Measurements from ENCODE around the gene RMI1.
A peak's percentile ranks its signal among the peaks of the same experiment; 100 is the strongest.

RMI1 gene

GRCh38 chr9:83971485-83971884 is 9.1 kb upstream of the RMI1 start:
- no peak for DNase-seq

GRCh38 chr9:83972286-83972685 is 8.3 kb upstream of the RMI1 start:
- no peak for DNase-seq

DNA sequence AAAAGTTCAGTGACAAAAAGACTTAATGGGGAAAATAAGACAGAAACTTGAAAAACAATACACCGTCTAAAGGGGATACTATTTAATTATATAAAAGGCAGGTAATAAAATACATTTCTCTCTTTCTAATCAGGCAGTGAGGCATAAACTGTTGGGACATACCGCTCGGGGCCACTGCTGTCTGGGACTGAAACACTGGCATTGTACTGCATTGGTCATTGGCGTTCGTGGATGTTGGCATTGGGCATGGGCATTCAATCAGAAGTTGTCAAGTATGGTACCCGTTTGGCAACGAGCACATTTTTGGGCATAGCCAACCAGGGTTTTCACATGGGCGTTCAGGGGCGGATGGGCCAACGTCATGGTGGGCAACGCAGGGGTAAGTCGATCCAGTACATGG is 5.3 kb upstream of the RMI1 start:
- DNase-seq = no peak

GRCh38 chr9:83976372-83976771 is 4.2 kb upstream of the RMI1 start:
- DNase-seq = no peak

GRCh38 chr9:83977196-83977595 is 3.4 kb upstream of the RMI1 start:
- no peak for DNase-seq

DNA sequence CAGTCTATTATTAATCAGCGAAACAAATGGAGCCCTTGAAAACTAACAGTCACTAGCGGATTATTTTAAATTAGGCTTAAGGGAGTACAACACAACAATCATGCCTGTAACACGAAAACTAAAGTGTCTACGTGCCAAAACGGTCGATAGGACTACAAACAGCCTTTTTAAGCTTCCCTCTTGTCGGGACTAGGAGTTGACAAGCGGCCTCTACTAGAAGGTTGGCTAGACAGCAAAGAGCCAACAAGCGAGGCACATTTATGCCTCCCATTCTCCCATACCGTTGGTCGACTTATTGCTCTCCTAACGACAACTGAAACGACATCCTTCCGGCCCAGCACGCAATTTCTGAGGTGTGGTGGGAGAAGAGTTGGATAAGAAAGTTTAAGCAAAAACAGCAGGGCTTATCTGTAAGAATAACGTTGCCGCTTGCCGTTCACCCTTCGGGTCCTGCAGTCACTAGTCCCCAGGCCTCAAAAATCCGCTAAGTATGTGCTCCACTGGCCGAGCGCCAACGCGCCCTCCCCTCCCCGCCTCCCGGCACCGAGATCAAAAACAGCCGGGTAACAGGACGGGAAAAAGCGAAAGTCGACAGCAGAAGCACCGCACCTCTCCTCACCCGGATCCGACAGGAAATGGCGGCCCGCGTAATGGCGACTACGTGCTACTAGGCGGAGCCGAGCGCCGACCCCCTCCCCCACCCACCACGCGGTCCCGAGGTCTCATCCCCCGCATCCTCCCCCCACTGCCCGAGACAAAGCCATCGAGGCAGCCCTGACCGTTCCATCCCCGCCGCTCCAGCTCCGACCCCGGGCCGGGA is 1.4 kb upstream of the RMI1 start:
- DNase-seq = peak; percentile 37

DNA sequence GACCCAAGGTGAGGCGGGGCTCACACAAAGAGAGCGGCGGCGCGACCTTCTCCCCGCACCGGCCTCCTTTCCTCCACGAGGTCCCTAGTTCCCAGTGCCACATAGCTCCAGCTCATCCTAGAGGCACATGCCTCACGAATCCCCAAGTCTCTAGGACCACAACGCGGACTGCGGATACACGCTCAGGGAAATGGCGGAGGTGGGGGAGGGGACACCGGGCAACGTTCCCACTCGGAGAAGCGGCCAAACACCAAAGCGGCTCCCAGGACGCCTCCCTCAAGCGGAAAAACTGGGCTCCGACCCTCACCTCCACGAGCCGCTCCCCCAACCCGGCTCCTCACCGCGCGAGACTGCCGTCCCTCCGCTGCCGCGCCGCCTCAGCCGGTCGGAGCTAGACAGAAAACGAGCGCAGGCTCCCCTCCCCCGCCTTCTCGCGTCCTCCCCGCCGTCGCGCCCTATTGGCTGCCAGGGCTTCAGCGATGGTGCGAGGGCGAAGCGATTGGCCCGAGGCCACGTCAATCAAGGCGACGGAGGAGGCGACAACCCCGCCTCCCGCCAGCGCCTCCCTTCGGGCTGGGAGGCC is 702 bp upstream of the RMI1 start, which contains the start of gene HNRNPK:
Gene HNRNPK, minus strand, starts transcription at position 404 of the 583 bp plus-strand sequence. CDS start 1,963 bp downstream, outside the sequence.
- peak; percentile 82 for DNase-seq

DNA sequence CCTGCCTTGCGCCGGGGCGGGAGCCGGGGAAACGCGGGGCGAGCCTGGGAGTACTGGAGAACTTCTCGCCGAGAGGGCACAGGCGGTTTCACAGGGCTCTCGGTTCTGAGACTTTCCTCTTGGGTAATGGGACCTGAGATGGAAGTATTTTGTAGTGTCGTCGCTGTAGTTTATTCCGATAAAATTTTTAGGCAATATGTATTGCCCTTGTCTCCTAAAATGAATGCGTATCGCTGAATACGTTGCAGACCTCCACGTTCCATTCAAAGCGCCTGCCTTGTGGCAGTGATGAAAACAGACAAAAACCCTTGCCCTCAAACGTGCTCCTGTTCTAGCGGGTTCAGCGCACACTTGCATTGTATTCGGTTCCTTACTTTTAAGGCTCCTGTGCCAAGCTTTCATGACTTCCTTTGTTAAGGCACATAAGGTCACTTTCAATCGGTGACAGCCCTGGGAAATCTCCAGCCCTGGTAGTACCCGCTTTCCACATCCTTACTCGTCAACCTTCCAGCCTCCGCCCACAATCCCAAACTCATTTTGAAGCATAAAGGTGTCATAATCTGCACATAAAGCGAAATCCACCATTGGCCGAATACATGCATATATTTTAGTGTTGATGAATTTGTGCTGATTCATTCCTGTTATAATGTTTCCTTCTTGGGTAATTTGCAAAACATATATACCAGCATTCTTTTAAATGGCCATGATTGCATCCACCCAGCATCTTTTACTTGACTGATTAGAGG is 694 bp downstream of the RMI1 start:
- peak; percentile 15 for DNase-seq

- DNase-seq = peak; percentile 8
These were observed 5.6 kb downstream of the RMI1 start for GRCh38 chr9:83986195-83986594.

DNA sequence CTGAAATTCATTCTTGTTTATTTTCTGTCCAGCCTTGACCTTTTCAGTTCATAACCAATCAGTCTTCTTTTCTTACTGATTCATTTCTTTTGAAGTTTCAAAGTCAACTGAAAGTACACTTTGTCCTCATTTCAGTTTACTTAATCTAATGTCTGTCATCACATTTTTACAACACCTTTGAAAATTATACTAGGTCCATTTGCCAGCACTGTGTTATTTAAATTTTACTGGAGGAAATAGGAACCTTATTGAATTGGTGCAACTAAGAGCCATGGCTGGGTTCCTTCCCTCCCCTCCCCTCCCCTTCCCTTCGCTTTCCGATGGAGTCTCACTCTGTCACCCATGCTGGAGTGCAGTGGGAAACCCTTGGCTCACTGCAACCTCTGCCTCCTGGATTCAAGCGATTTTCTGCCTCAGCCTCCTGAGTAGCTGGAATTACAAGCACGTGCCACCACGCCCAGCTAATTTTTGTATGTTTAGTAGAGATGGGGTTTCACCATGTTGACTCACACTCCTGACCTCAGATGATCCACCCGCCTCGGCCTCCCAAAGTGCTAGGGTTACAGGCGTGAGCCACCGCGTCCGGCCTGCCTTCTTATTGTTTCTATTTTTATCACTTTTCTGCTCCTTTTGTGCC is 6.3 kb downstream of the RMI1 start:
- no peak for DNase-seq

- no peak for DNase-seq
These were observed 6.8 kb downstream of the RMI1 start for GRCh38 chr9:83987402-83987791.

DNA sequence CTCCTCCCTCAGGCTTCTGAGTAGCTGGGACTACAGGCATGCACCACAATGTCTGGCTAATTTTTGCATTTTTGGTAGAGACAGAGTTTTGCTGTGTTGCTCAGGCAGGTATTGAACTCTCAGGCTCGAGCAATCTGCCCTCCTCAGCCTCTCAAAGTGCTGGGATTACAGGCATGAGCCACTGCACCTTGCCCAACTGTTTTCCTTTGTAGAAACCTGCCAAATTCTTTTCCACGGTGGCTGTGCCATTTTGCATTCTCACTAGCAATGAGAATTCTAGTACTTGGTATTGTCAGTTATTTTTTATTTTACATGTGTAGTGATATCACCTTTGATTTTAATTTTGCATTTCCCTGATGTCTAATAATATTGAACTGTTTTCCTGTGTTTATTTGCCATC is 7.8 kb downstream of the RMI1 start:
- no peak for DNase-seq

DNA sequence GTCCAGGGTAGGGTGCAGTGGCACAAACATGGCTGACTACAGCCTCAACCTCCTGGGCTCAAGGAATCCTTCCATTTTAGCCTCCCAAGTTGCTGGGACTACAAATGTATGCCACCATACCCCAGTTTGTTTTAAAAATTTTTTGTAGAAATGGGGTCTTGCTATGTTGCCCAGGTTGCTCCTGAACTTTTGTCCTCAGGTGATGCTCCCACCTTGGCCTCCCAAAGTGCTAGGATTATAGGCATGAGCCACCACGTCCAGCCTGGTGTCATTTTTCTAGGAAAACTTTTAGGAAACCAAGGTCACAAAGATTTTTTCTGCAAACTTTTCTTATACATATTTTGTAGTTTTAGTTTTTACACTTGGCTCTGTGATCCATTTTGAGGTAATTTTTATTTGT is 10.8 kb downstream of the RMI1 start:
- DNase-seq = no peak

DNA sequence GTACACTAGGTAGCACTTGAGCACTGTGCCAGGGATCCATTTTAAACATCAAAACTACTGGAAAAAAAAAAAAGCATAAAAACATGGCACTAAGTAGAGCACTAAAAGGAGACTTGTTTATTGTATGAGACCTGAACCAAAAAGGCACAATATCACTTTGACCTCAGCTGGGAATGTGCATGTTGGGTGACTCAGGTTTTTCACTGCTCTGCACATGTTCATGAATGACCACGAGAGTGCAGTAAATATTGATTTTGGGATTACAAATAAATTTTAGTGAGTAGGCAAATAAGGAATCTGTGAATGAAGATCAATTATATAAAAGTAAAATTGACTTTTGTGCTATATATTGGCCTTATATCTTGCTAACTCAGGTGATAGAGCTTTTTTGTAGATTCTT is 11.8 kb downstream of the RMI1 start:
- DNase-seq = no peak

- no peak for DNase-seq
These were observed 12.3 kb downstream of the RMI1 start for GRCh38 chr9:83992901-83993300.

DNA sequence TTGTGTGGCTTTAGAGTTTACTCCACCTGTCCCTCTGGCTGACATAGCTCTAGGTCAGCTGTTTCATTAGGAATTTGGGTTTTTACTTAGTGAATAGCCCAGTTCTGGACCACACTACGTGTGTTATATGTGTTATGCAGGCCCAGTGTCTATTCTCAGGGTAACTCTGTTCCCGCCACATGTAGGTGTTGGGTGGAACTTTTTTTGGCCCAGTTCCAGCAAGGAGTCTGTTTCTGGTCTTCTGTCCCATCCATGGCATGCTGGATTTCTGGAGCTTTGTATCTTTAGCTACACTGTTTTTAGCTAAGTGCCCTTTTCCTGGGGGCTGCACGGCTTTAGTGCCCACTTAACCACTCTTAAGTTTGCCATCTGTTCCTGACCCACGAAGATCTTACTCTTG is 15.5 kb downstream of the RMI1 start:
- DNase-seq = no peak

- no peak for DNase-seq
These were observed 18.7 kb downstream of the RMI1 start for GRCh38 chr9:83999141-83999918.

DNA sequence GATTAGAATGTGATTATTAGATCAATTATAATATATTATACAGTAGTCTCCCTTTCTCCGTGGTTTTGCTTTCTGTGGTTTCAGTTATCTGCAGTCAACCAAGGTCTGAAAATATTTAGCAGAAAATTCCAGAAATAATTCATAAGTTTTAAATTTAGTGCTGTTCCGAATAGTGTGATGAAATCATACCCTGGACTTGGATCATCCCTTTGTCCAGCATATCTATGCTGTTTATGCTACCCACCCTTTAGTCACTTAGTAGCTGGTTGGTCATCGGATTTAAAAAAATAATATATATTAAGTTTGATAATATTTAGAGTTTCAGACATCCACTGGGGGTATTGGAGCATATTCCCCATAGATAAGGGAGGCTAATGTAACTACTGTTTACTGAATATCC is 19.6 kb downstream of the RMI1 start:
- DNase-seq = no peak

GRCh38 chr9:84001621-84002020 is 21.0 kb downstream of the RMI1 start:
- DNase-seq = peak; percentile 70

DNA sequence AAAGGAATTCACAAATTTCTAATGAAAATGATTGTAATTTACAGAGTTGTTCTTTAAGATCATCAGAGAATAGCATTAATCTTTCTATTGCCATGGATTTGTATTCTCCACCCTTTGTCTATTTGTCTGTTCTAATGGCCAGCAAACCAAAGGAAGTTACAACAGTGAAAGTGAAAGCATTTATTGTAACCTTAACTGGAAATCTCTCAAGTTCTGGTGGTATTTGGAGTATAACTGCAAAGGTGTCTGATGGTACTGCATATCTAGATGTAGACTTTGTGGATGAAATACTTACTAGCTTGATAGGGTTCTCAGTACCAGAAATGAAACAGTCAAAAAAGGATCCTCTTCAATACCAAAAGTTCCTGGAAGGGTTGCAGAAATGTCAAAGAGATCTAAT is 21.7 kb downstream of the RMI1 start:
- DNase-seq = no peak

GRCh38 chr9:84003246-84003645 is 22.6 kb downstream of the RMI1 start:
- DNase-seq = no peak

- no peak for DNase-seq
These were observed 27.1 kb downstream of the RMI1 start for GRCh38 chr9:84007662-84008061.
